A549 treated with DMSO at 1 μM for 4 hours (cell line): ENCODE measurements around the gene BPHL. TPM values are rescaled to one million over a fixed set of nuclear protein-coding genes. Genes with fewer than 3 reads are reported as not detected.

Source experiments
- total RNA-seq: library from RNA; stranded (reverse); fragments of 200-300 nt; extraction: Qiagen RNA extraction; gene quantifications from 5 replicates; pipeline ENCODE4 v1.2.3, GENCODE V29; 2022; ENCODE audit warnings: low read depth

The BPHL gene
- total RNA-seq = 16.3 to 29.4 TPM (median 23.3 TPM) in 5 replicates

DNA sequence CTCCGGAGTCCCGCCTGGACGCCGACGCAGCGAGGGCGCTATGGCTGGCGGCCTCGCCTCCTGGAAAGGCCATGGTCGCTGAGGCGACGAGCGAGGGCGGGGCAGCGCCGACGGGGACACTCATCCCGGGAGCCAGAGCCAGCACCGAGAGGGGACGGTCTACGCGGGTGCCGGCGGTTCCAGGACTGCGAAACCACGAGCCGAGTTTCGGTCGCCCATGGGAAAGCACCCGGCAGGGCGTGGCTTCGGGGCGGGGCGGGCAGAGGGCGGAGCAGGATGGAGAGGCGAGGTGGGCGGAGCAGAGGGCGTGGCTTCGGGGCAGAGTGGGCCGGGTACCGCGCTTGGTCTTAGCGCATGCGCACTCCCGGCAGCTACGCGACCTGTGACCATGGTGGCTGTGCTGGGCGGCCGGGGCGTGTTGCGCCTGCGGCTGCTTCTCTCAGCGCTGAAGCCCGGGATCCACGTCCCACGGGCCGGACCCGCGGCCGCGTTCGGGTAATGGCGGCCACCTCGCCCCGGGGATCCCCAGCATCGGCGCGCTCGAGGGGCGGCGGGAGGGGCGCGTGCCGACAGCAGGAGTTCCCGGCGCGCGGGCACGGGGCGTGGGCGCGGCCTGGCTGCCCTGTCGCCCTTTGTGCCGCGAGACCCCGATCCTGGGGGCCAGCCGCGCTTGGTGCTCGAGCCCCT is at the start of gene BPHL:
Gene BPHL, plus strand, starts transcription at position 359 of the 687 bp plus-strand sequence. Its CDS starts 30 bp downstream, at position 389.

DNA sequence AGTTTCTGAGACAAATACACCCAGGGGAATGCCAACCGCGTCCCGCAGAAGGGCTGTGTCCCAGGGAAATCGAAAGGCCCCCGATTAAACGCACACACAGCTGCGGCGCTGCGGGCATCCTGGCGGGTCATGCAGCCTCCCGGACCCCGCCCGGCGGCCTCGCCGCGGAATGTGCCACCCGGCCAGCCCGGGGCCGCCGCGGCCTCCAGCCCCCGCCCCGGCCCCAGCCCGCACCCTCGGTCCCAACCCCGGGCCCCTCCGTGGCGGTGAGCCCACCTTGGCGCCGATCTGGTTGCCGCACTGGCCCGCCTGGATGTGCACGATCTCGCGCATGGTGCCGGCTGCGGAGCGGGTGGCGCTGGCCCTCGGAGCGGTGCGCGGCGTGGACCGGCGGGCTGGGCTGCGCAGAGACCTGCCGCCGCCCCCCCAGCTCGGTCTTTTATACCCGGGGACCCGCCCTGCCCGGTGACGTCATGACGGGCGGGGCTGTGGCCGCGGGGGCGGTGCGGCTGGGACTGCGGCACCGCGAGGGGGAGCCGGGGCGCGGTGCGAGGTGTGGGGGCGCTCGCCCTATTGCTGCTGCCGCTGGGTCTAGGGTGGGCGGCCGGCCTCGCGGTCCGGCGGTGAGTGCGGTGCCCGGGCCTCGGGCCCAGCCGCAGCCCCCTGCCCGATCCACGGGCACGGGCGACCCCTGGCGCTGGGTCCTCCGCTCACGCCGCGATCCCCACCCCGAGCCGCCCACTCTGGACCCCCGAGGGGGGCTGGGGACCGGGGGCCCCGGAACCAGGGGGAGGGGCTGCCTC is 38.8 kb downstream of the BPHL start, which contains the start of gene TUBB2A:
Gene TUBB2A, minus strand, starts transcription at position 414 of the 803 bp plus-strand sequence. Its CDS starts 81 bp downstream, at position 333.

Other genes starting within 250 kb of the BPHL start
- 9.8 to 16.9 TPM (median 14.9 TPM) in 5 replicates for gene SERPINB9, start 215.4 kb upstream of the BPHL start, total RNA-seq
- 133 to 147 TPM (median 141 TPM) in 5 replicates for gene SERPINB6, start 147.1 kb upstream of the BPHL start, total RNA-seq
- gene NQO2, start 118.8 kb upstream of the BPHL start, total RNA-seq = 69.7 to 86.4 TPM (median 79.5 TPM) in 5 replicates
- 12.7 to 14.6 TPM (median 13.0 TPM) in 5 replicates for gene RIPK1, start 50.2 kb upstream of the BPHL start, total RNA-seq
- gene TUBB2A, start 38.8 kb downstream of the BPHL start, total RNA-seq = 72.7 to 86.8 TPM (median 76.4 TPM) in 5 replicates
- 11.3 to 14.6 TPM (median 13.3 TPM) in 5 replicates for gene TUBB2B, start 108.9 kb downstream of the BPHL start, total RNA-seq
- gene PSMG4, start 140.2 kb downstream of the BPHL start, total RNA-seq = 19.5 to 27.4 TPM (median 27.0 TPM) in 5 replicates